HL-60/S4 treated with retinoic acid at 250 ng/mL for 4 days and 3 days (cell line): Measurements from ENCODE around the gene ADCK2.
"Not testable (repeated sequence)": the region's sequence is repeated elsewhere in the genome, so short reads cannot be mapped to it uniquely, and the experiment has no call there.

Source experiments
- in situ Hi-C: fragments of 300-500 bp; cut with MboI; formaldehyde crosslinking; loops from 2 replicates; pipeline ENCODE4 v1.7.0; 2022; ENCODE audit warnings: low sequenced_read_pairs

The ADCK2 gene

DNA sequence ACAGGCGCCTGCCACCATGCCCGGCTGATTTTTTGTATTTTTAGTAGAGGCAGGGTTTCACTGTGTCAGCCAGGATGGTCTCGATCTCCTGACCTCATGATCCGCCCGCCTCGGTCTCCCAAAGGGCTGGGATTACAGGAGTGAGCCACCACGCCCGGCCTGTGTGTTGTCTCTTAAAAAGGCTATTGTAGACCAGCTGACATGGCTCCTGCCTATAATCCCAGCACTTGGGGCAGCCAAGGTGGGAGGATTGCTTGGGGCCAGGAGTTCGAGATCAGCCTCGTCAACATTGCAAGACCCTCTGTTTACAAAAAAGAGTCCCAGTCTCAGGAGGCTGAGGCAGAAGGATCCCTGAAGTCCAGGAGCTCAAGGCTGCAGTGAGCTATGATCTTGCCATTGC, 21.1 kb downstream of the ADCK2 start:
- in situ Hi-C loops, result not testable (repeated sequence)

DNA sequence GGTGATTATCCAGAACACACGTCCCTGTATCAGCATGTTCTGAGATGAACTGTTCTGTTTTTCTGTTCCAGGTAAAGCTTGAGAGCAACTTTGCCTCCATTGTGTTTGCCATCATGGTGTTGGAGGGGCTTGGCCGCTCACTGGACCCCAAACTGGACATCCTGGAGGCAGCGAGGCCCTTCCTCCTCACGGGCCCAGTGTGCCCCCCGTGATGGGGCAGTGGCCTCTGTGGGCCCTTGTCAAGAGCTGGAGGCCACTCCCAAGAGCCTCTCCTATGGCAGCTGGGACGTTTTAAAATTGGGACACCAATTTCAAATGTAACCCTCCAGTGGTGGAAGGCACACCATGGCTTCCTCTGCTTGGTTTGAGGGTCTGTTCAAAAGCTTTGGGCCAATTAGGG, 21.8 kb downstream of the ADCK2 start:
- in situ Hi-C loops, result no loop called here

DNA sequence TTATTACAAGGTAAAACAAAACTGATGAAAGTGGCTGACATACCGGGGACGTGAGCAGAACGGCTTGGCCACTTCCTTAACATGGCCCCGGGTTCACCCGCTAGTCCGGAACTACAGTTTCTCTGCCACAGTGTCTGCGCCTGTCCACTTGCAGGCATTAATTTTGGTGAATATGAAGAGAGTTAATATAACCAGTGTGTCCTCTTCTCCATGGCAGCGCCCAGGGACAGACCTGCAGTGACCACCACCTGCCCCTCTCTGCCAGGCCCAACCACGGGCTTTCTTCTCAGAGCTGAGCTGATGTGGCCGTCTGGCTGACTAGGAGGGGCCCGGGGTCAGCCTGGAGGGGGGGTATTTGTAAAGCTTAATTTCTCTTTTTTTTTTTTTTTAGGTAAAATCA, 22.6 kb downstream of the ADCK2 start:
- in situ Hi-C loops, result no loop called here

DNA sequence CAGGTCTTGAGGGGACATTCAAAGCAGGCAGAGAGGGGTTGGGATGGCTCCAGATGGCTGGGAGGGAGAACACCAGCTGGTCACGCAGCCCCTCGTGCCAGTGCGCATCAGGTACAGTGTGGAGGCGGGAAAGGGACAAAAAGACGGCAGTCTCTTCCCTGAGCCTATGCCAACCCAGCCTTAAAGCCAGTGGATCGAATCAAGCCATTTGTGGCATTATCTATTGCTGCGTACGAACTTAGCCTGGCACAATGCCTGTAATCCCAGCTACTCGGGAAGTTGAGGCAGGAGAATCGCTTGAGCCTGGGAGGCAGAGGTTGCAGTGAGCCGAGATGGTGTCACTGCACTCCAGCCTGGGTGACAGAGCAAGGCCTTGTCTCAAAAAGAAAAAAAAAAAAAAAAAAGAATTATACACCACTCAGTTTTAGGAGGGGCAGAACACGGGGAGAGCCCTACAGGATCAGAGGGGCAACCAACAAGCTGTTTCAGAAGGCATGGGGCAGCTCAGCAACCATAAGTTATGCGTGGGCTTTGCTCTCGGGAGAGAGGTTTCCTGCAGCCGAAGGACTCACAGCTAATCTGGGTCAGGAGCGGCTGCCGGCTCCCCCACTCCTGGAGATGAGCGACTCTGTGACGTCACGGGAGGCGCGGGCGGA, 23.4 kb downstream of the ADCK2 start:
- in situ Hi-C loops, result no loop called here

DNA sequence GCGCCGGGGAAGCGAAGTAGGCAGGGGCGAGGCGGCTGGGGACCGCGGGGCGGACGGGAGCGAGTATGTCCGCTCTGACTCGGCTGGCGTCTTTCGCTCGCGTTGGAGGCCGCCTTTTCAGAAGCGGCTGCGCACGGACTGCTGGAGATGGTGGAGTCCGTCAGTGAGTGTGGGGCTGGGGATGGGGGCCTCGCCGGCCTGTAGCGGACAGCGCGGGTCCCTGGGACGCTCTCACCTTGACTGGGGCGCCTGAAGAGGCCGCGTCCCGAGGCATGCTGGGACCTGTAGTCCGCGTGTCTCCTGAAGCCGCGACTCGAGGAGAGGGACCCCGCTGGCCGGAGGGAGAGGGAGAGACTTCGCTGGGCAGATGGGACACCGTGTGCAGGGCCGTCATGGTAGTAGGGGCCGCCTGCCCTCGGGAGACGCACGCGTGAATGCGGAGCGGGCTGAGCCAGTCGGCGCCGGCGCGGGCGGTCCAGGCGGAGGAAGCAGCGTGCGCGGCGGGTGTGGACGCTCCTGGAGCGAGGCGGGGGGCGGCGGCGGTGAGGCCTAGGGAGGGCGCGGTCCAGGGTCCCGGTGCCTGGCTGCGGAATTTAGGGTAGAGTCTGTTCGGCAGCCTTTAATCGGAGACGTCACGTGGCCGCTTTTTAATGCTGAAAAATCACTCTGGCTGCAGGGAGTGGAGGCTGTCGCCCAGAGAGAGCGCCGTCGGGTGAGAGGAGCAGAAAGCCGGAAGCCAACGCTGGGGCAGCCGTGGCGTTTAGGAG, 24.1 kb downstream of the ADCK2 start, which contains the start of gene NDUFB2:
NDUFB2 (plus strand) TSS at position 29 of the 767 bp plus-strand sequence; CDS start at position 66, 37 bp downstream.
- in situ Hi-C loops, result no loop called here

DNA sequence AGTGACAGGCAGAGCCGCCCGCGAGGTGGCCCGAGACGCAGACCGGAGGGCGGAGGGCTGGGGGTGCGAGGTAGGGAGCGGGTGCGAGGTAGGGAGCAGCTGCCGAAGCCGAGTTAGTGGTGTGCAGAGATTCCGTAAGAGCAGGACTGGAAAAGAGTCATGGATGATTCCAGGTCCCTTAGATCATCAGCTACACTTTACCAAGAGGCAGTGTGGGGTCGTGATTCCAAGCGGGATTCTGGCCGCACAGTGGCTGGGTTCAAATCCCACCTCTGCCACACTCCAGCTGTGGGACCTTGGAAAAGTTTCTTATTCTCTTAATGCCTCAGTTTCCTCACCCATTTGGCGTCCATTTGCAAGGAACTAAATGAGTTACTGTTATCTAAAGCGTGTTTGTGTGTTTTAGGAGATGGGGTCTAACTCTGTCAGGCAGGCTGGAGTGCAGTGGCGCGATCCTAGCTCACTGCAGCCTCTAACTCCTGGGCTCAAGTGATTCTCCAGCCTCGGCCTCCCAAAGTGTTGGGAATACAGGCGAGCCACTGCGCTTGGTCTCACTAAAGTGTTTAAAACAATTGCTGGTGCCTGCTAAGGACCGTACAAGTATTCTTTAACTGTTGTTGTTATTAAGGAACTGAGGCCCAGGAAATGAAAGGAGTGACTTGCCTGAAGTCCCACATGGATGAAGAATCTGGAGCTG, 24.9 kb downstream of the ADCK2 start:
- in situ Hi-C loops, result no loop called here

DNA sequence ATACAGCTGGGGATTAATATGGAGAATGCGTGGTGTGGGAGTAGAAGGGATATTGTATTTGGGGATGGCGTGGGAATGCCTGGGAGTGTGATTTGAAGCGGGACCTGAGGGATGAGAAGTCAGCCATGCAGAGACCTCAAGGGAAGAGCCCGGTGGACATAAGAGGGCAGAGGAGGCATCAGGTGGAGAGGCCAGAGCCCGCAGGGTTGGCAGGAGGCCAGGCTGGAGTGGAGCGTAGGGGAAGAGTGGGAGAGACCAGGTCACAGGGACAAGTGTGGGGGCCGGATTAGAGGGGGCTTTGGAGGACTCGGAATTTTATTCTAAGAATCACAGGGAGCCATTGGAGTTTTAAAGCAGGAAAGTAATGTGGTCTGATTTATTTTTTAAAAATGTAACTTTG, 25.7 kb downstream of the ADCK2 start:
- in situ Hi-C loops, result no loop called here

DNA sequence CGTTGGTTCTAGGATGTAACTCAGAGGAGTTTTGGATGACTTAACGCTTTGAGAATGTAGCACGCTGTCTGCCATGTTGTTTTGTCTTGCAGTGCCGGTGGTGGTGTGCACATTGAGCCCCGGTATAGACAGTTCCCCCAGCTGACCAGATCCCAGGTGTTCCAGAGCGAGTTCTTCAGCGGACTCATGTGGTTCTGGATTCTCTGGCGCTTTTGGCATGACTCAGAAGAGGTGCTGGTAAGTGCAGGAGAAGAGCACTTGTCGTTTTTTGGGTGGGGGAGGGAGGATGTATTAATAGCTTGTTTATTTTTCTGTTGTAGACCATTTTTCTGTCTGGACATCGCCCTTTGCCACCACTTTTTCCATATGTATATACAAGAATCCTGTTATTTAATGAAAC, 30.0 kb downstream of the ADCK2 start:
- in situ Hi-C loops, result no loop called here

- in situ Hi-C loops, result no loop called here
Observed at GRCh38 chr7:140704205-140704604, 31.5 kb downstream of the ADCK2 start.

- in situ Hi-C loops, result no loop called here
Observed at GRCh38 chr7:140707132-140707531, 34.4 kb downstream of the ADCK2 start.

GRCh38 chr7:140708764-140709163, 36.0 kb downstream of the ADCK2 start:
- in situ Hi-C loops, result not testable (repeated sequence)

- in situ Hi-C loops, result not testable (repeated sequence)
Observed at GRCh38 chr7:140712392-140712791, 39.6 kb downstream of the ADCK2 start.

DNA sequence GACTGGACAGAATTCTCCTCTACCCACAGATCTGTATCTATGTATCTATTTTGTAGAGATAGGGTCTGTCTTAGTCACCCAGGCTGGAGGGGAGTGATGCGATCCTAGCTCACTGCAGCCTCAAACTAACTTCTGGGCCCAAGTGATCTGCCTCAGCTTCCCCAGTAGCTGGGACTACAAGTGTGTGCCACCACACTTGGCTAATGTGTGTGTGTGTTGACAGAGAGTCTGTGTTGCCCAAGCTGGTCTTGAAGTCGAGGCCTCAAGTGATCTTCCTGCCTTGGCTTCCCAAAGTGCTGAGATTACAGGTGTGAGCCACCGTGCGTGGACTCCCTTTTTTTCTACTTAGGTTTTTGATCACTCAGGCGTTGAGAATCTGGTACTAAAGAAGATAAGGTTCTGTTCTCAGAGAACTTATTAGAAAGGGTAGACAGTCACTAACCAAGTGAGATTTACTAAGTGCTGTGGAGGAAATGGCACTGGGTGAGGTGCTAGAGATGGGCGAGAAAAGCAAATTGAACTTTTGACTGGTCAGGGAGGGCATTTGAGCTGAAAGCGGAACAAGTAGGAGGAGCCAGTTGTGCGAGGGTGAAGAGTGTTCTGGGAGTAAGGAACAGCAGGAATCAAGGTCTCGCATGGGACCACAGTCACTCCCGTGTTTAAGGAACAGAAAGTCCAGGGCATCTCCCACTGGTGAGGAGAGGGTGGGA, 41.7 kb downstream of the ADCK2 start:
- in situ Hi-C loops, result no loop called here

DNA sequence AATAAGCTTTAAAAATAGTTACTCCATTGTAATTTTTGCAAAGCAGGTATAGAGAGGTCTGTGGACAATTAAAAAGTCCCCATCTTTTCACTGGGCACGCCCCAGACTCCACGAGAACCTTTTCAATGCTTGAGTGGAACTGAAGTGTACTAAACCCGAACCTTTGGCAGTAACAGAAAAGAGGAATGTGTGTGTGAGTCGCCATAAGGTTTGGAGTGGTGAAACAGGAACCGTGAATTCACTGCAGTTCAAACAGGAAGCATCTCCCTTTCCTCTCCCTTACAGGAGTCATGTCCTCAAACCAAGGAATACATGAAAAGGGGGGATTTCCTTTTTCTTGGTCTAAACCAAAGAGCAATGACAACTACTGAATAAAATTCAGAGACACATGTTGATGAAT, 47.0 kb downstream of the ADCK2 start:
- in situ Hi-C loops, result no loop called here

DNA sequence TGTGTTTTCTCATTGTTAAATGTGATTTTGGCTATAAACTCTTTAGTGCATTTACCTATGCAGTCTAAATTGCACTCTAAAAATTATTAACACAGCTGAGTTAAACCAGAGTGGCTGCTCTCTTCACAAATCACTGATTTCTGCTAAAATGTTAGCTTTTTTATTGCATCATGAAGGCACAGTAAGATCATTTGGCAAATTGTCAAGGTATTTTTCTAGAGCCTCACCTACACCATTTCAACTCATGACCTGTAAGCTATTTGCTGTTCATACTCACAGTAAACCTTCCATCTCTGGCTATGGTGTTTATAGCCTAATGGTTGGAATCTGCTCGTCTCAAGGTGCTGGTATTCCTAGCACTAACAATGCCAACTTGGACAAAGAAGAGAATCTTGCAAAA, 49.5 kb downstream of the ADCK2 start:
- in situ Hi-C loops, result no loop called here

GRCh38 chr7:140723006-140723405, 50.3 kb downstream of the ADCK2 start:
- in situ Hi-C loops, result no loop called here

DNA sequence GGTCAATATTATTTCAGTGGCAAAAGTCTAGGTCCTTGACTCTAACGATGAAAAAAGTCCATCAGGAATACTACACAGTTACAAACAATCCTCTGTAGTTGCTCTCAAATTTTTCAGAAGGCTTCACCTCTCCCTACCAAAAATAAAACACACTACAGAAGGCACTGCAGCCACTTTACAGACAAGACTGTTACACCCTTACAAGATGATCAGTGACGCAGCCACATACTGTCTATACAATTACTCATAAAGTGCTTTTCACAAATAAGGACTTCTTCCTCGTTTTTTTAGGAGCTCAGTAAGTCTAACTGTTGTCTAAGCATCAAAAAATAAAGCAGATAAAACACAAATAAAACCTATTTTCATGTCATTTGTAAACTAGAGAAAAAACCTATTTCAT, 50.8 kb downstream of the ADCK2 start:
- in situ Hi-C loops, result no loop called here

DNA sequence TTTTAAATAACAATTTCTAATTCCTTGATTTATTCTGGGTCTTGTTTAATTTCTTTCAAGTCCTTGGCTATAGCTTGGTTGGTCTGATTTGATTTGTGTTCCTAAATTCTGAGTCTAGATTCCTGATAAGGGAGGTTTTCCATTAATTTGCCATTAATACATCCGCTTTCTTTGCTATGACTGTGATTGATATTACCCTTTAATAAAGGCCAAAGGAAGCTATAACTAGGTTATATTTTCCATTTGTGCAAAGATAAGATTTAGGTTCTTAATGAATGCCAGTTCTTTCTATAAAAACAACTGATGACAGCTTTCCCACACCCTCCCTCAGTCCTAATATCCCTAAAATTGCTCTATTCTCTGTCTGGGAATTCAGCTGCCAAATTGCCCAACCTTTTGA, 52.0 kb downstream of the ADCK2 start:
- in situ Hi-C loops, result no loop called here

DNA sequence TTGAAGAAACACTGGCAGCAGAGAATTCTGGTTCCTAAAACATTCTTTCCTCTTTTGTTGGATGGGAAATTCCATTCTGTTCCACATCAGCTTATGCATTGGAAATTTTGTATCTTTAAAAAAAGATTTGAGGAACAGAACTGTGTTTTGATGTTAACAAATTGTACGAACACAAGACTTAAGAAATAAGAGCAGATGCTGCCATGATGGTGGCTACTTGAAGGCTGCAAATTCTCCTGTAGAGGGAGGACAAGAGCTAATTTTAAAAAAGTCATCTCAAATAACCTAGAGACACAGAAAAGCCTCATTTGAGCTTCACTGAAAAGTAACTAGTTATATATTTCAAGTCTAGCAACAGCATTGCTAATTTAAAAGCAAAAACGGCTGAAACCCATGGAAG, 53.5 kb downstream of the ADCK2 start:
- in situ Hi-C loops, result no loop called here

DNA sequence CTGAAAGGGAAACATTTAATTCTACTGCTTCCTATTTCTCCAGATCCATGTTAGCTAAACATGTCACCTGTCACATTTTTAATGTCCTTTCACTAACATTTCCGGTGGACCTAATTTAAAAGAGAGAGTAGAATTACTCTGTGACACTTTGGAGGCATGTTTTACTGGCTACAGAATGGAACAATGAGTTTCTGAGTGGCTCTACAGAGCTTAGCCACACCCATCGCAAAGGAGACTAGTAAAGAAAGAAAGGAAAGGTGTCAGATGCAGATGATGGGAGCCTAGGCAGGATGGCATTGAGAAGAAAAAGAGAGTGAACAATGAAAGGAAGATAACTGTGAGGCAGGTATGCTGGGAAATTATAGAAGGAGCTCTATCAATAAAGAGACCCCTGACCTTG, 59.7 kb downstream of the ADCK2 start:
- in situ Hi-C loops, result no loop called here

- in situ Hi-C loops, result no loop called here
Observed at GRCh38 chr7:140734096-140734495, 61.4 kb downstream of the ADCK2 start.
